ENCODE results near the gene ZG16.
"Not testable (repeated sequence)": the region's sequence is repeated elsewhere in the genome, so short reads cannot be mapped to it uniquely, and the experiment has no call there.

ZG16 gene

GRCh38 chr16:29756654-29757053 is 21.4 kb upstream of the ZG16 start:
- H3K4me3 ChIP-seq (ENCODE audit: low read length), result no peak overlapping the region
- TF ChIP-seq CTCF (IDR thresholded peaks at IDR 0.05; ENCODE audit: insufficient read depth, low read depth, low read length, missing control alignments), result no peak
- DNase-seq (ENCODE audit: low read depth), result no peak

DNA sequence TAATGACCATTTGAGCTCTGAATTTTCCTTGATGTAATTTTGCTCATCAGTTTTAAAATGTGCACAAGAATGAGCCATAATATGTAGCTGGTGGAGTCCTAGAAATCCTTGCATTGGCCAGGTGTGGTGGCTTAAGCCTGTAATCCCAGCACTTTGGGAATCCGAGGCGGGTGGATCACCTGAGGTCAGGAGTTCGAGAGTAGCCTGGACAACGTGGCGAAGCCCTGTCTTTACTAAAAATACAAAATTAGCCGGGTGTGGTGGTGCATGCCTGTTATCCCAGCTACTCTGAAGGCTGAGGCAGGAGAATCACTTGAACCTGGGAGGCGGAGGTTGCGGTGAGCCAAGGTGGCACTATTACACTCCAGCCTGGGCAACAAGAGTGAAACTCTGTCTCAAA is 21.0 kb upstream of the ZG16 start:
- not testable (repeated sequence) for DNase-seq (ENCODE audit: low read depth); H3K4me3 ChIP-seq (ENCODE audit: low read length)

GRCh38 chr16:29757950-29758466 is 20.0 kb upstream of the ZG16 start:
- TF ChIP-seq CTCF (IDR thresholded peaks at IDR 0.05; ENCODE audit: insufficient read depth, low read depth, low read length, missing control alignments), result no peak
- H3K4me3 ChIP-seq (ENCODE audit: low read length), result no peak overlapping the region
- no peak for DNase-seq (ENCODE audit: low read depth)

DNA sequence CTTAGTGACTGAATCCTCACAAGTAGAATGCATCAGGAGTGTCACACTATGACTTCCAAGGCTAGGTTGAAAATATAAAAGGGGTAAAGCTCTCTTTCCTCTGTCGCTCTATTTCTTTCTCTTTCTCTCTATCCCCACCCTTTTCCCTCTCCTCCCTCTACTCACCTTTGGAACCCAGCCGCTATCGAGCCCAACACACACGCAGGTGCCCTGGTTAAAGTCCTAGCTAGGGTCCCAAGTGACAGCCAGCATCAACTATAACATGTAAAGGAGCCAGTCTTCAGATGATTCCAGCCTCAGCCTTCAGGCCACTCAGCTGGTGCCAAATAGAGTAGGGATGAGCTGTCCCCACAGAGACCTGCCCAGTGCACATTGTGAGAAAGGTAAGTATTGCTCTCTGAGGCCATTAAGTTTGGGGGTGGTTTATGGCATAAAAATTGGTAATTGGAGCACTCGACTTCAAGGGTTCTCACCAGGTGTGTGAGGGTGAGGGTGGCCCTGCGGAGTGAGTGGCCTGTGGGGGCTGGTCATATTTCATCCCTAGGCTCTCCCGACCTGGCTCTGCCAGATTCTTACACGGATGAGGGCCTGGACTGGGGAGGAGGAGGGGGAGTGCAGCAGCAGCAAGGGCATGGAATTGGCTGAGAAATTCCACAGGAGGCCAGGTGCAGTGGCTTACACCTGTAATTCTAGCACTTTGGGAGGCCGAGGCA is 17.3 kb upstream of the ZG16 start:
- no peak for DNase-seq (ENCODE audit: low read depth)
- TF ChIP-seq CTCF (IDR thresholded peaks at IDR 0.05; ENCODE audit: insufficient read depth, low read depth, low read length, missing control alignments), result no peak
- no peak overlapping the region for H3K4me3 ChIP-seq (ENCODE audit: low read length)

GRCh38 chr16:29761280-29761651 is 16.8 kb upstream of the ZG16 start:
- DNase-seq (ENCODE audit: low read depth); H3K4me3 ChIP-seq (ENCODE audit: low read length): not testable (repeated sequence)

GRCh38 chr16:29761882-29762281 is 16.2 kb upstream of the ZG16 start:
- TF ChIP-seq CTCF (IDR thresholded peaks at IDR 0.05; ENCODE audit: insufficient read depth, low read depth, low read length, missing control alignments), result no peak
- H3K4me3 ChIP-seq (ENCODE audit: low read length), result no peak overlapping the region
- DNase-seq (ENCODE audit: low read depth), result no peak

GRCh38 chr16:29763326-29763725 is 14.7 kb upstream of the ZG16 start:
- no peak for DNase-seq (ENCODE audit: low read depth)
- no peak overlapping the region for H3K4me3 ChIP-seq (ENCODE audit: low read length)
- TF ChIP-seq CTCF (IDR thresholded peaks at IDR 0.05; ENCODE audit: insufficient read depth, low read depth, low read length, missing control alignments), result no peak
